ENCODE results near the gene IL16.

IL16 gene

DNA sequence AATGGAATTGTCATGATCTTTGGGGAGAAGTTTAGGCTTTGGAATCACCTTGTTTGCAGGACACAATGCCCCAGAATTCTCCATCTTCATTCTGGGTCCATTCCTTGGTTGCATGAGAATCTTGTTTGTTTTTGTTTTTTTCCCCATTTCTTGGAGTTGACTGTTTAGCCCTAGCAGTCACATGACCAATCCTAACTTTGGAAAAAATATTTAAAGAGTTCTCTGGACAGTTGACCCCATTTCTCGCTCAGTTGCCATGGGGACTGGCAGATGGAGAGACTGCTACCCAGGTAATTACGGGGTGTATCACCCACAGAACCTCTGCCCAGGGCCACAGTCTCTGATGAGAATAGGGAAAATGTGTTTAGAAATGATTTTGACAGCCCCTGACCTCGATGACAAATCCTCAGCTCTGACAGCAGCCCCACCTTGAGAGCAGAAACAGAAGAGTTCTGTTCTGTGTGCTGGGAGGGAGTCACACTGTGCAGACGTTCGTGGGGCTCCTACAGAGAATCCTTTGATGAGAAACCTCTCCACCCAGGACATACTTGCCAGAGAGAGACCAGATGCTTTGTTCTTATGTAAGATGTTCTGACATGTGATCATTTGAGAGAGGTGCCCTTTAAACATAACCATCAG lies 57.7 kb downstream of the IL16 start:
- DNase-seq (ENCODE audit: insufficient read length, low spot score) (no peak), FAIRE-seq (no peak)

- DNase-seq (ENCODE audit: insufficient read length, low spot score) (no peak), FAIRE-seq (no peak)
Measured at GRCh38 chr15:81254916-81255290, 58.2 kb downstream of the IL16 start.

DNA sequence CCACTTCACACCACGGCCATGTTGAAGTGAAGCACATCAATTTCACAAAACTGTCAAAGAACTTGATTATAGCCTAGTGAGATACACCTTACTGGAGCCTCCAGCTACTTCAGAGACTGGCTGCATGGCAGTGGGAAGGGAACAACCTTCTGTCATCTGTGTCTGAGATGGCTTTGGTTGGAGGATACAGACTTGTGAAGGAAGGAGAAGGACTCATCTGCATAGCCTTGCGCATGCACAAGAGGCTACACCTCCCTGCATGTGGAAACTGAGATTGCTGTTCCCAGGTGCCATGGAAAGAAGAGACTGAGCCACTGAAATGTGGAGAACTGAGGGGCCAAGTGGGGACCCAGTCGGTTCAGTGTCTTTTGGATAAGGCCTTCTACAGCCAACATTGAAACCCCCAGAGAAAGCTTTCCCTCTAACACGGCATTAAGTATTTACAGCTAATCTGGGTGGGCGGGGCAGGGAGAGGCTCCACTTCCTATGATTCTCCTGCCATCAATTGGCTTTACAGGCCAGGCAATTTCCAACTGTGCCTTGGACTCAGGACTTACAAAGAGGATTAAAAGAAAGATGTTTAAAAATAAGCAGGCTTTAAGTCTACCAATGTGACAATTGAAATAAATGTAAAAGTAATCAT lies 58.8 kb downstream of the IL16 start:
- DNase-seq (ENCODE audit: insufficient read length, low spot score) (no peak), FAIRE-seq (no peak)

GRCh38 chr15:81255958-81256320 lies 59.3 kb downstream of the IL16 start:
- FAIRE-seq (no peak), DNase-seq (ENCODE audit: insufficient read length, low spot score) (no peak)

DNA sequence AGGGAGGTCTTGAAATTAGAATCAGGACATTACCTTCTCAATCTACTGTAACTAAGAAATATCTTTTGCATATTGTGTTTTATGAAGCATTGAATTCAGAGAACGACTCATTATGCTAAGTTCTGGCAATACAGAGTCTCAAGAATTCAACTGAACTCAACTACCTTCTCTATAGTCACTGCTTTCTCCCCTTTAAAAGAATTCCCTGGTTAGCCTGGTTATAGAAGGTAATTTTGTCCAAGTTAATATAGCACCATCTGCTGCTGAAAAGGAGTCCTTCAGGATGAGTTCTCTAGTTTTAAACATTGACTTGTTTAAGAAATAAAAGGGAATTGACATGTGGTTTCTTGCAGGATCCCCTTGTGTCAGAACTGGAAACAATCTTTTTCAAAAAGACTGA lies 60.2 kb downstream of the IL16 start:
- DNase-seq (ENCODE audit: insufficient read length, low spot score) (no peak), FAIRE-seq (peak; percentile 4)

DNA sequence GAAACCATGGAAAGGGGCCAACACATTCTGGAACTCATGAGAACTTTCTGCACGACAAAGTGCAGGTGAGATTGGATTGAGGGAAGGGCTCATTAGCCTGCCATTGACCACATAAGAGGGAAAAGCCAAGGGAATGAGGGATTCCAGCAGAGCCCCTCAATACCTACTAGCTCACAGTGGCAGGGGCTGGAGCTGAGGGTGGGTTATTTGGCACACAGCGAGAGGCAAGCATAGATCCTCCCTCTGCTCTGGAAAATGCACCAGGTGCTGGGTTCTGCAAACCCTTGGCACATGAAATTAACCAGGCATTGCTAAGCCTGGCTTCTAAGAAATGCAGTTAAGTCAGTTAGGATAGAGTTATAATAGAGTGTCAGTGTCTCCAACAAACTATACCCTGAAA lies 60.8 kb downstream of the IL16 start:
- DNase-seq (ENCODE audit: insufficient read length, low spot score) (no peak), FAIRE-seq (no peak)

- FAIRE-seq (no peak), DNase-seq (ENCODE audit: insufficient read length, low spot score) (no peak)
Measured at GRCh38 chr15:81258455-81258854, 61.8 kb downstream of the IL16 start.

DNA sequence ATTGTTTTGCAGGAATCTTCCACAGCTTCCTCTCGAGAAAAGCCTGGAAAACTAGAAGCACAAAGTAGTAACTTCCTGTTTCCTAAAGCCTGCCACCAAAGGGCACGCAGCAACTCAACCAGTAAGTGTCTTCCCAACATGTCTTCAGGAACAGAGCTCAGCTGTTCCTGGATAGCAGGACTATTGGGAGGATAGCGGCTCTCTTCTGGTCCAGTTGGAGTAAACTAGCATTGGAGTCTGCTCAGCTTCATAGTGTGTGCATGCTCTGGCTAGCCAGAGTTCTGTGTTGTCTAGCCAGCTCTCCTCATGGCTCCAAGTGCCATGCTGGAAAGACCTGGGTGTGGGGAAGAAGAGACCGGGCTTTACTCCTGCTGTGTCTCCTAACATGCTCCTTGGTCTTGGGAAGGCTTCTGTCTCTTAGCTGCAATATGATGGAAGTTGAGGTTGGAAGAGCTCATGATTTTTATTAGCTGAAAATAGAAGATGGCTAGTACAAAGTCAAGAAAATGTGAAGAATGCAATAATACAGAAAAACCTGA lies 63.1 kb downstream of the IL16 start:
- FAIRE-seq, result no peak

DNA sequence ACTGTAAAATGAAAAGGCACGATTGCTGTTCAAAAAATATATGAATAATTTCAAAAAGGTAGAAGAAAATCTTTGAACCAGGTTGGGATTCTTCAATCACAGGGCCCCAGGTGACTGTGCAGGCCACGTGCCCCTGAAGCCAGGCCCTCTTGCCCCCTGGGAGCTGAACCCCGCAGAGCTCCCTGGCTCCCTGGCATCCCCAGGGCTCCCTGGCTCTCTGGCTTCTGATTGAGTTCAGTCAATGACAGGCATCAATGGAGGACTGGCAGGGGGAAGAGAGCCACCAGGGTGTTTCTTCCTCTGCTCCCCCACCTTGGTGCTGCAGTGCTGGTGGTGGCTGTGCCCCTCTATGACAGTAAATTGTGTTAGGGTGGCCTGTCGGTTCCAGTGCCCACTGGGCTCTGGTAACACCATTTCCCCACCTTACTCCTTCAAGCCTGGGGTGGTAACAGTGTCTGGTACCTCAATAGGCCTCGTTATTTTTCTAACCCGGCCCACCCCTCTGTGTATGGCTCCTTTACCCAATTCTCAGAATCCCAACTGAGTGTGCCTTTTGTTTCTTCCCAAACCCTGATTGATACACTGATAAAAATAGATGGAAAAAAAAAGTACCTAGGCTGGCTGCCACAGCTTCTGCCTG lies 64.6 kb downstream of the IL16 start:
- DNase-seq (ENCODE audit: insufficient read length, low spot score) (no peak), FAIRE-seq (no peak)

More for the DNA sequence above, 63.1 kb downstream of the IL16 start:
- no peak for DNase-seq (ENCODE audit: insufficient read length, low spot score)

DNA sequence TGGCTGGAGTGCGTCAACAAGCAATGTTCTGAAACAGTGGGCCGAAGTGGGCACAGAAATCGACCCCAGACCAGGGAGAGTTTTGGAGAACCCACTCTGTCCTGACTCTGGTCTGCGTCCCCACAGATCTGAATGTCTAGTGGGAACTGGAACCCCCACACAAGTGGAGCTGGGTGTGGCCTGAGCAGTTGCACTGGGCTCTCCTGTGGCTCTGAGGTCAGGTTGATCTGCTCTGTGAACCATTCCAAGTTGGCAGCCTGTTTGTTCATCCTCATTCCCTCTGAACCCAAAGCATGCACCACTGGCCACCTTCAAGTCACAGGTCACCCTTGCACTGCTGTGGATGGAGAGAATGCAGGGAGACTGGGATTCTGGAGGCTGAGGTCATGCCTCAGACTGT lies 66.8 kb downstream of the IL16 start:
- no peak for FAIRE-seq
- DNase-seq (ENCODE audit: insufficient read length, low spot score), result no peak

GRCh38 chr15:81264072-81264857 lies 67.6 kb downstream of the IL16 start:
- DNase-seq (ENCODE audit: insufficient read length, low spot score), result no peak
- no peak for FAIRE-seq

DNA sequence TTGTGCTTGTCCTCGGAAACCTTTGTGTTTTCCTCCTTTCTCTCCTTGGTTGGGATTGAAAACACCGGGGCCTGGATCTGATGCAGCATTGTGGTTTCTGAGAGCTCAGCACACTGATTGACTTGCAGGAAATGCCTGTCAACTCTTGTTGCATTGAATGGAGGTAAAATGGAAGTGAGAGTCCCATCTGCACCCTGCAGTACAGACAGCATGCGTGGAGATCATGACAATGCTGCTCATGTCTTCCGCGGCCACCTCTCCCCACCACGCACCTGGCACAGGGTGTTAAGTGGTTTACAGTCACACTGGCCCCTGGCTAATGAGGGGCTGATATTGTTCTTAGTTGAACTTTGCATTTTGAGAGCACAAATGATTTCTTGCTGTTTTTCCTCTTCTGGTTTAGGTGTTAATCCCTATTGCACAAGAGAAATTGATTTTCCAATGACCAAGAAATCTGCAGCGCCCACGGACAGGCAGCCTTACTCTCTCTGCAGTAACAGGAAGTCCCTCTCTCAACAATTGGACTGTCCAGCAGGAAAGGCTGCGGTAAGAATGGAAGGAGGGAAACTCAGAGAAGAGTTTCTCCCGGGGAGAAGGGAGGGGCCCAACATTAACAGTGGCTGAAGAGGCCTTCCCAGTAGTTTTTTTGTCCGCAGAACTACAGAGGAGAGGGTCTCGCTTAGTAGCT lies 68.7 kb downstream of the IL16 start:
- FAIRE-seq (no peak), DNase-seq (ENCODE audit: insufficient read length, low spot score) (no peak)

DNA sequence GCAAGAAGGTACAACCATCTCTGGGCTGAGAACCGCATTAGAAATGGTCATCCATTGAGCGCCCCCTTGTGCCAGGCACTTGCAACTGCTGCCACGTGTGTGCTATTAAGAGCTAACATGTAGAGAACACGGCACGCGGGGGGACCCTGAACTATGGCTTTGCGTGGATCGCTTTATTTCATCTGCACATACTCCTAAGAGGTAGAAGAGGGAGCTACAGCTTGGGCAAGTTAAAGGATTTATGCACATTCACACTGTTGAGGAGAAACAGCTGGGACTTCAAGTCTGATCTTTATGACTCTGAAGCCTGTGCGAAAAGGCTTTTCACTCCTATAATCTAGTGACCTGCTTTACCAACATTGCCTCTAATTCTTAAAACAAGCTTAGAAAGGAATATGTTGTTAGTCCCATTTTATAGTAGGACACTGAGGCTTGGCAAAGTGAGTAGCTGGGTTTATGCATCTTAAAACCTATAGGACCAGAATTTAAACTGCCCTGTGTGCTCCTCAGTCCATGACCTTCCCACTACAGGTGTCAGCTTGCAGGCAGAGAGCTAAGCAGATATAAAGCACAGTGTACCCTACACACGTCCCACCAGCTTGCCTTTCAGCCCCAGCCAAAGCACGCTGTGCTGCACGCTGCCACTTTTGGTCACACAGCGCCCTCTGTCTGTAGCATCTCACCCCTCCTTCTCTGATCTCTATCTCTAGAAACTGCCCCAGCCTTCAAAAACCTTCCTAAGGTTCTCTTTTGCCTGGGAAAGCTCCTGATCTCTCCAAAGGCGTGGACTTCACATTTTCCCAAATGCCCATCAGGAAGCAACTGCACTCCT lies 69.5 kb downstream of the IL16 start:
- DNase-seq (ENCODE audit: insufficient read length, low spot score) (peak; percentile 54), FAIRE-seq (peak; percentile 91)

DNA sequence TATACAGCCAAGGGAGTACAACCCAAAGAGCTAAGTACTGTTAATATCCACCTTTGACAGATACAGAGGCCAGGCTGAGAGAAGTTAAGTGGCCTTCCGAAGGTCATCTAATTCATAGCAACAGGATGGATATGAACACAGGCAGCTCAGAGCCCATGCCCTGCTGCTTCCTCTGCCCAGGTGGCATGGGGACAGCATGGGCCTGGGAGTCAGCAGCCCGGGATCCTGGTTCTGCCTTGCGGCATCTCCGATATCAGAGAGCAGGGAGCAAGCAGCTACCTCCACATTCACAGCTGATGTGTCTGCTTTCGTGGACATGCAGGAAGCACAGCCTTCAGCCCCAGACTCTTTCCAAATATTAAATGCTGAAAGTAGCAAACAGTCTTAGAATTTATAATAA lies 71.7 kb downstream of the IL16 start:
- DNase-seq (ENCODE audit: insufficient read length, low spot score) (no peak), FAIRE-seq (no peak)

- no peak for FAIRE-seq
- no peak for DNase-seq (ENCODE audit: insufficient read length, low spot score)
Measured at GRCh38 chr15:81268881-81269601, 72.4 kb downstream of the IL16 start.

GRCh38 chr15:81270188-81270587 lies 73.5 kb downstream of the IL16 start:
- DNase-seq (ENCODE audit: insufficient read length, low spot score), result no peak
- FAIRE-seq, result no peak

- no peak for DNase-seq (ENCODE audit: insufficient read length, low spot score)
- FAIRE-seq, result no peak
Measured at GRCh38 chr15:81270781-81271491, 74.3 kb downstream of the IL16 start.

DNA sequence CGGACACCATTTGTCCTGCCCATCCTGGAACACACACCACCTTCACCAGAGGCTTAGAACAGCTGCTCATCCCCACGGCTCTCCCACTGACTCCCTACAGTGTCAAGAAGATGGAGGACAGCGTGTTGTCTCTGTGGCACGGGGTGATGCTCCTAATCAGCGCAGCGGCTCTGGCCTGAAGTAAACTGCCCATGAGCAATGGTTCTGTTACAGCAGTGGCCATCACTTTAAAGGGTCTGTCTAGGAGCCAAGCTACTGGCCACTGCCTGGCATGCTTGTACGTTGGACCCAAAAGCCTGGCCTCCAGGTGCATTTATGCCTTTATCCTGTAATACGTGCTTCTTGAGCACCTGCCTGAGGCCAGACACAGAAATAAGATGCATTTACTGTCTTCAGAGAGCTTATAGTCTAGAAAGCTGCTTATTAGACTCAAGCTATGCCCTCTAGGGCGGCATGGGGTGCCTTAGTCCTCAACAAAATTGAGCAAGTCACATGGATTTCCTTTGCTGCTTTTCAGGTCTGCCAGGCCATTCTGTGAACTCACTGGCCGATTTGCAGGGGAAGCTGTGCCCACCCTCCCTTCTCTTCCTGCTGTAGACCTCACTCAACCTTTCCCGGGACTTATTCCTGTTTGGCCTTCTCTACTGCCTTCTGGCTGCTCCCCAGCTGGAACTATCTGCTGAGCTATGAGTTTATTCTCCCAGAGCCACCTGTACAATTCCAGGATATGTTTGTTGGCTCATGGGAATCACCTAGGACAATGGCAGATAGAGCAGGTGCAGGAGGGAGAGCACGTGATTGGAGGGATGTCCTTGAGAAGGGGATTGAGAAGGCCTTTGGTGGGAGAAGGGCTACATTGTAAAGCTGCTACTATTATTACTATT lies 75.3 kb downstream of the IL16 start:
- no peak for FAIRE-seq
- no peak for DNase-seq (ENCODE audit: insufficient read length, low spot score)
